GM19238 (cell line): ENCODE measurements around the gene ARL17B.
"Not testable (repeated sequence)": the region's sequence is repeated elsewhere in the genome, so short reads cannot be mapped to it uniquely, and the experiment has no call there.

ENCODE experiments used
- DNase-seq: peaks from one replicate; pipeline ENCODE4 v3.0.0; 2011; ENCODE audit warnings: low spot score; ENCODE audit not compliant: insufficient read length

The ARL17B gene

DNA sequence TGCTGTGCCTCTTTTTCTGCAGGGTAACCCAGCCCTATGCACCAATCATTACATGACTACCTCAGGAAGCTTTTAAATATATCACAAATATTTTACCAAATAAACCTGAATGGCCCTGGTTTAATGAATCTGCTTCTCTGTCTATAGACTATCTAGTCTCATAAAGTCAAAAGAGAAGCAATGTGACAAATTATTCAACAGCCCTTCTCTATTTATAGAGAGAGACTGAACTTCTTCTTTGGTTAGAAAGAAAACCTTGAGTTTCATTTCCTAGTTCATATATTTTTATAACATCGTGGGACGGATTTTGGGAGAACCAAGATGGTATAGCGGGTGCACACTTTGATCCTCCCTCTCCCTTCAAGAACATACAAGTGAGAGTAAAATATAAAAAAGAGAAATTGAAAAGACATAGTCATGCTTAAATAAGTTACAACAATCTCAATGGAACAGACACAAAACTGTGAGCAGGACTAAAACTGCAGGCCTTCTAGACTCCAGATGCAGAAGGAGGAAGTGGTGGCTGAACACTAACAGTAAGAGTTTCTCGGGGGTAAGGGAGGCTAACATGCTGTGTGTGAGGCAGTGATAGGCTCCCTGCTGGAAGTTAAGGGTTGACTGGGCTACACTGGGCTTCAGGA is 70.5 kb downstream of the ARL17B start:
- not testable (repeated sequence) for DNase-seq

GRCh38 chr17:46287587-46287986 is 74.0 kb downstream of the ARL17B start:
- DNase-seq: not testable (repeated sequence)

DNA sequence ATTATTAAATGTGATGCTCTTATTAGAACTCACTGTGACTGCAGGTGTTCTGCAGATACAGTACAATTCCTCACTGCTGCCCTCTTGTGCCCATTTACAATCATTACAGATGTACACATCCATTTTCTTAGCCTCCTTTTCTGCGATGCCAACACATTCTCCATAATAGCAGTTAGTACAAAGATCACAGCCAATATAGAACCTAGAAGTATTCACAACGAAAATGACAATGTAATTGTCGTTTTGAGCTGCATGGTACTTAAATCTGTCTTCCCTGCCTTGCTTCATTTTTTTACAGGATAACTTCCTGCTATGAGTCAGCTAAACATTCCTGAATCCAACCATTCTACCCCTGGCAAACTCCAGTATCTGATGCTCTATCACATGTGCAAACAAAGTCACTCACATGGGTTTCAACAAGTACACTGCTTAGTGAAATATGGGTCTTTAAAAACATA is 74.8 kb downstream of the ARL17B start:
- not testable (repeated sequence) for DNase-seq

- DNase-seq: not testable (repeated sequence)
Observed at GRCh38 chr17:46285500-46285899, 76.1 kb downstream of the ARL17B start.

DNA sequence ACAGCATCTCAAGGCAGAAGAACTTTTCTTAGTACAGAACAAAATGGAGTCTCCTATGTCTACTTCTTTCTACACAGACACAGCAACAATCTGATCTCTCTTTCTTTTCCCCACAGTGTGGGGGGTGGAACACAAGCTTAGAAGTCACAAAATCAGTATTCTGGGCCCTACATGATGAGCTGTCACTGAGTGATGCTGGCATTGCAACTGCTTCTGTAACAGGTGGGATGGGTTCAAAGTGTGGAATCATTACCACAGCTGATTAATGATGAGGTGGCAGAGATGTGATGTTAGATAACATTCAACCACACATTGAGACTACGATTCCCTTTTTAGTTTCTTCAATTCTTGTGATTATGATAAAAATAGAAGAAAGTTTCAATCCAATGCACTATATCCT is 77.1 kb downstream of the ARL17B start:
- not testable (repeated sequence) for DNase-seq

- DNase-seq: not testable (repeated sequence)
Observed at GRCh38 chr17:46282635-46283034, 78.9 kb downstream of the ARL17B start.

GRCh38 chr17:46281336-46281735 is 80.2 kb downstream of the ARL17B start:
- DNase-seq: not testable (repeated sequence)

- not testable (repeated sequence) for DNase-seq
Observed at GRCh38 chr17:46276728-46277479, 84.7 kb downstream of the ARL17B start.

DNA sequence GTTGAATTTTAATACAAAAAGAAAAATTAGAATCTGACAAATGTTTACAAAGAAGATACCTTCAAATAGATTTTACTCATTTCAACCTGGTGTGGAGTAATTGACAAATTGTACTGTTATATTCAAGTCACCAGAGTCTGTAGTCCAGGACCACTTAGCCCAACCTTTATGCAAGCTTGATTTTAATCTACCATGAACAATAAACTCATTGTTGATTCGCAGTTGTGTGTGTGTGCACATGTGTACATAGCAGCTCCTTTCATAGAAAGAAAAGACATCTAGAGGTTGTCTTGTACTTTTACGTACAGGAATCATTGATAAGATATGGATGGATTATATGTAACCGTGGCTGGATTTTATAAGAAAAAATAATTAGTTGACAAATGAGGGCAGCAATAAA is 87.3 kb downstream of the ARL17B start:
- DNase-seq: no peak

DNA sequence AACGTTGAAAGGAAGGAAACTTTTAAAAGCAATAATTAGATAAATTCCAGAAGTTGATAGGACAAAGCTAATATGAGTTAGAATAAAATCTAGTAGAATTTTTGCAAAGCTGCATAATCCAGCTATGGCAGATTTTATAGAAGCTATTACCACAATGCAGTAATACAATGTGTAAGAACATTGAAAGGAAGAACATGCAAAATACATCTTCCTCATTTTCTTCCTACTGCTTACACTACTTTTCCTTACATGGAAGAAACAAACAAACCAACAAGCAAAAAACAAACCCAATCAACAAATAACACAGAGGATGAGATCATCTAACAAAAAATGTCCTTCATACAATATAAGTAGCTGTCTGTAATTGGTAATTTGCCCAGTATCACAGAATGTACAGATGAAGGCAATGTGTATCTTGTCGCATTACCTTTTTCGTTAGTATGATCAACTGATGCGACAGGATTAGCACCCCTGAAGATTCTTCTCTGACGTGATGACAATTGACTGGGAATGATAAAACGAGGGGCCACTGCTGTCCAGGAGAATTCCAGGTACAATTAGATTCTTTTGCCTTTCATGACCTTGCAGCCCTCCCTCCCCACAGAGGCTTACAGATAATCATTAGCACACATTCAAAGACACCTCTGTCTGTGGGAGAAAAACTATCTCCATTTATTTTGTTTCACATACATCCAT is 87.9 kb downstream of the ARL17B start:
- DNase-seq: no peak

DNA sequence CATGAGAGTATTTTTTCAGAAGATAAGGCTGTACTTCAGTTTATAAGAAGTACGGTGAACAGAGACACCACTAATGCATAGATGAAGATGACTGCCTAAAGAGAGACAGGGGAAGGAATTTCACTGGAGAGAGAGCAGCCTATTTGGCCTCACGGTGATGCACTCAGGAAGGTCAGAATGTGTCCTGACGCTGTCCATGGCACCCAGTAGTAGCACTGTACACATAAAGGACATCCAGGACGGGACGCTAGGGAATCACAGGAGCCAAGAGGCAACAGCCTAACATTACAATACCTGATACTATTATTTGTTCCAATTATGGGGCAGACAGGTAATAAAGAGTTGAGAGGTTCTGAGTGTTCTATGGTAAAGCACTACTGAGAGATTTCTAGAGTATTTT is 91.5 kb downstream of the ARL17B start:
- DNase-seq: no peak

DNA sequence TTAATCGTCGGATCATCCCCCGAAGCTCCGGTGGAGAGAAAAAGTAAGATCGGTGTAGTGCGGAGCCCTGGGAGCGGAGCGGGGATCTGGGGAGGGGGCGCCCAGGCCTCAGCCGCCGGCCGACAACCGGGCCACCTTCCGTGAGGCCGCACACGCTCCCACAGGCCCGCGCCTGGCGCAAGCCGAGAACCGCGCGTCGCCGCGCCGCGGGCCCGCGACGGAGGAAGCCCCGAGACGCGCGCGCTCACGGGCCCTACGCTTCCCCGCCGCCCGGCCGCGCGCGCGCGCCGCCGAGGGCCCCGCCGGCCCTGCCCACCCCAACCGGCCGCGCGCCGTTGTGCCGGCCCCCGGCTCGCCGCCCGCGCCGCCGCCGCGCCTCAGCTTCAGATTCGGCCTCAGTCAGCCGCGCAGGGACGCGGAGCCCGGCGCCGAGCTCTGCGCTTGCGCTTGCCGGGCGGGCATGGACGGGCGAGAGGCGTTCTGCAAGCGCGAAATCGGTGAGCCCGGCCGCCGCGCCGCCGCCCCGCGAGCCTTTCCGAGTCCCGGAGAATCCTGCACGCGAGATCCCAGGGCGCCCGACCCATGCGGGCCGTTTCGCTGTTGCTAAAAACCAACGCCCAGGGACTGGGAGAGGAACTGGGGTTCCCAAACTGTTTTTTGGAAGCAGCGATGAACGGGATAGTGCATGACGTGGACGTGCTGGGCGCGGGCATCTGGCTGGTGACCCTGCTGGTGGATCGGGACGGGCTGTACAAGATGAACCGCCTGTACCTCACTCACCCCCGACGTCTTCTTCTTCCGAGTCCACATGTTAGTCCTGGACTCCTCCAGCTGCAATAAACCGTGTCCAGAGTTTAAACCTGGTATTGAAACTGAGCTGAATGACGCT is 94.7 kb downstream of the ARL17B start:
- DNase-seq: peak; percentile 87

DNA sequence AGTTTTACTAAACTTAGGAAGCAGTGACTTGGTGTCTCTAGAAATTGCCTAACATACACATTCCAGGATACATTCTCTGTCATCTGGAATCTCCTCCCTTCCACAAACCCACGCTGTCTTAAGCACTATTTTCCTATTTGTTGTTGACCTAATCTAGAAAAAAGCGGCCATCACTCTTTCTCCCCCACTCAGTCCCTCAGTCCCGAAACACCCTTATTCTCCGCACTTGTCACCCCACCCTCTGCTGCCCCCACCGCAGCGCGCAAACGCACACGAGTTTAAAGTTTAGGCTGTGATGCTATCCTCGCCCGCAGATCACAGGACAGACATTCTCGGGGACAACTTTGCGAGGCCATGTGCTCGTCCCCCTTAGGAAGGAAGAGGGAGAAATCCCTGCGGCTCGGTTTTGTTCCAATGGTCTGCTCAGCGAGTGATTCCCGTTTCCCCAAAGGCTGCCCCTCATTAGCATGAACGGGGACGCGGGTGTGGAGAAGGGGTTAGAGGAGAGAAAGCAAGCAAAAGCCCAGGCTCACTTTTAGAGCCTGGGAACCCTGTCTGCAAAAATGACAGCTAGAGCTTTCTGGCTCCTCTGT is 95.4 kb downstream of the ARL17B start:
- DNase-seq: not testable (repeated sequence)

- no peak for DNase-seq
Observed at GRCh38 chr17:46264456-46265198, 96.9 kb downstream of the ARL17B start.

- no peak for DNase-seq
Observed at GRCh38 chr17:46262271-46262670, 99.3 kb downstream of the ARL17B start.

- not testable (repeated sequence) for DNase-seq
Observed at GRCh38 chr17:46259845-46260661, 101.5 kb downstream of the ARL17B start.

- not testable (repeated sequence) for DNase-seq
Observed at GRCh38 chr17:46256369-46256768, 105.2 kb downstream of the ARL17B start.

DNA sequence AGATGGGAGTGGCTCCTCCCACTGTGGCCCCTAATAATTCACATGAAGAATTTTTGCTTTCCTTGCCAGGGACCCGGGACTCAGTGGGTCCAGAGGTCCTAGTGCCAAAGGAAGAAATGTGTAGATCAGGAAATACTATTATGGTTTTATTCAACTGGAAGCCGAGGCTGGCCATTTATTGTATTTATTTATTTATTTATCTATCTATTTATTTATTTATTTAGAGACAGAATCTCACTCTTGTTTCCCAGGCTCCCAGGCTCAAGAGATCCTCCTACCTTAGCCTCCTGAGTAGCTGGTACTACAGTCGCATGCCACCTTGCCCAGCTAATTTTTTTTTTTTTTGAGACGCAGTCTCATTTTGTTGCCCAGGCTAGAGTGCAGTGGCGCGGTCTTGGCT is 107.4 kb downstream of the ARL17B start:
- DNase-seq: not testable (repeated sequence)

DNA sequence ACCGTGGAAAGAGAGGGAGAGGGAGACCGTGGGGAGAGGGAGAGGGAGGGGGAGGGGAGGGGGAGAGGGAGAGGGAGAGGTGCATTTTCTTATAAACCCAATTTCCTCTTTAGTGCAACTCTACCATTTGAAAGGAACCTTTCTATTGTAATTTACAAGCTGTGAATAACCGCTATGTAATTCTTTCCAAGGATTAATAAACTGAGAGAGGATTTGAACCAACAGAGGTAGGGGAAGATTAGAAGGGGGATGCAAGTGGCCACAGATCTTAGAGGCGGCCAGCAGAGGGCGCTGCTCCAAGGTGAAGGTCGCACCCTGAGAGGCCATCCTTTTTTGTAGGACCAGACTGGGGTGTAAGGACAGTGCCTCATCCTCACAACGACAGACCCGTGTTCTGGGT is 107.8 kb downstream of the ARL17B start:
- peak; percentile 56 for DNase-seq
